ENCODE data around the gene SRSF9. TPM values are rescaled to one million over a fixed set of nuclear protein-coding genes. Genes with fewer than 3 reads are reported as not detected.

The SRSF9 gene
- total RNA-seq, 1 experiment from 2014 or later: 302 TPM

GRCh38 chr12:120481022-120481767 lies 11.6 kb upstream of the SRSF9 start:
- Histone ChIP-seq H3K4me2 (ENCODE audit: insufficient read depth, insufficient read length, low read length) (no peak overlapping the region), H3K27ac (ENCODE audit: insufficient read length, low read depth, low read length) (no peak overlapping the region), H3K4me1 (ENCODE audit: insufficient read depth, low read length) (no peaks in the 10 kb centered on the region; the same call in 1 of the 2 replicates), H4K91ac (ENCODE audit: insufficient read length, low read depth, low read length) (no peak overlapping the region), H3K56ac (ENCODE audit: insufficient read length, low read depth, low read length) (no peak overlapping the region), H3K79me2 (ENCODE audit: insufficient read depth, low read length) (no peaks in the 10 kb centered on the region), H2BK20ac (ENCODE audit: low read depth, low read length, poor library complexity, severe bottlenecking) (no peak overlapping the region), H3K18ac (ENCODE audit: insufficient read length, low read depth, low read length) (no peak overlapping the region), H2BK120ac (ENCODE audit: low read depth, low read length, poor library complexity, severe bottlenecking) (no peak overlapping the region), H4K5ac (ENCODE audit: insufficient read length, low read depth, low read length) (no peak overlapping the region), H3K4ac (ENCODE audit: low read depth, low read length) (no peak overlapping the region), H4K8ac (replicated peaks; ENCODE audit: insufficient read length, low read depth, low read length) (no peak overlapping the region), H4K20me1 (ENCODE audit: control insufficient read depth, insufficient read depth, insufficient read length) (no peaks in the 10 kb centered on the region), H3T11ph (ENCODE audit: low read length) (no peak overlapping the region), H3K27me3 (ENCODE audit: insufficient read depth, low read length) (no peaks in the 10 kb centered on the region), H3K79me1 (ENCODE audit: insufficient read depth, low read depth, low read length, poor library complexity, severe bottlenecking) (no peaks in the 10 kb centered on the region), H2AFZ (ENCODE audit: low read length) (no peak overlapping the region), H3K23ac (ENCODE audit: insufficient read length, low read depth, low read length) (no peak overlapping the region), H3K23me2 (ENCODE audit: insufficient read length, low read depth, low read length, poor library complexity, severe bottlenecking) (no peaks in the 10 kb centered on the region), H2BK5ac (ENCODE audit: insufficient read length, low read length) (no peak overlapping the region), H3K9ac (ENCODE audit: extremely low read depth, insufficient read length, low read length) (no peak overlapping the region), H2BK15ac (ENCODE audit: low read depth, low read length) (no peak overlapping the region), H2AK5ac (ENCODE audit: insufficient read length, low read length) (no peak overlapping the region), H2BK12ac (ENCODE audit: insufficient read length, low read depth, low read length) (no peak overlapping the region), H3K14ac (ENCODE audit: insufficient read depth, low read length) (no peak overlapping the region), H3K9me3 (ENCODE audit: control insufficient read depth, low read depth, low read length) (no peaks in the 10 kb centered on the region)
- Mint-ChIP-seq H3K36me3 (ENCODE audit: insufficient read depth in 1 of 3, low read depth in 3 of 3) (no peaks in the 10 kb centered on the region; a peak in 2 of 7 replicates), H3K4me3 (no peak overlapping the region), H3K27ac (peak overlapping the region in 1 of 3 experiments; percentile 87; a peak in 1 of 7 replicates), H3K9me3 (no peaks in the 10 kb centered on the region), H3K4me1 (peaks cover 7 to 8% of the 10 kb centered on the region in 2 experiments), H3K27me3 (ENCODE audit: low read depth) (no peaks in the 10 kb centered on the region)
- no CpG with 5 or more reads among the region's 9 CpGs for WGBS (ENCODE audit: extremely low coverage, insufficient read length, low lambda C conversion rate)
- no peak for DNase-seq
- TF ChIP-seq, protein P1, sequence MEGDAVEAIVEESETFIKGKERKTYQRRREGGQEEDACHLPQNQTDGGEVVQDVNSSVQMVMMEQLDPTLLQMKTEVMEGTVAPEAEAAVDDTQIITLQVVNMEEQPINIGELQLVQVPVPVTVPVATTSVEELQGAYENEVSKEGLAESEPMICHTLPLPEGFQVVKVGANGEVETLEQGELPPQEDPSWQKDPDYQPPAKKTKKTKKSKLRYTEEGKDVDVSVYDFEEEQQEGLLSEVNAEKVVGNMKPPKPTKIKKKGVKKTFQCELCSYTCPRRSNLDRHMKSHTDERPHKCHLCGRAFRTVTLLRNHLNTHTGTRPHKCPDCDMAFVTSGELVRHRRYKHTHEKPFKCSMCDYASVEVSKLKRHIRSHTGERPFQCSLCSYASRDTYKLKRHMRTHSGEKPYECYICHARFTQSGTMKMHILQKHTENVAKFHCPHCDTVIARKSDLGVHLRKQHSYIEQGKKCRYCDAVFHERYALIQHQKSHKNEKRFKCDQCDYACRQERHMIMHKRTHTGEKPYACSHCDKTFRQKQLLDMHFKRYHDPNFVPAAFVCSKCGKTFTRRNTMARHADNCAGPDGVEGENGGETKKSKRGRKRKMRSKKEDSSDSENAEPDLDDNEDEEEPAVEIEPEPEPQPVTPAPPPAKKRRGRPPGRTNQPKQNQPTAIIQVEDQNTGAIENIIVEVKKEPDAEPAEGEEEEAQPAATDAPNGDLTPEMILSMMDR (conservative IDR thresholded peaks at IDR 0.05): no peak

Data from H9 (cell line).